Gastrocnemius medialis (tissue), 4 donors: Measurements from ENCODE around the gene RNF38.
A peak's percentile ranks its signal among the peaks of the same experiment; 100 is the strongest.

Source experiments
- CTCF ChIP-seq, 5 experiments: fragments of 450-650 bp in 3 of 5; fragments of 200-600 bp in 2 of 5; sonication (generic) in 2 of 5; IDR thresholded peaks in 4 of 5; conservative IDR thresholded peaks in 1 of 5; 1 replicate in 4 of 5; 2 replicates in 1 of 5; pipeline ENCODE4 v1.5.1; 2016 to 2019; ENCODE audit warnings: antibody characterized with exemption in 5 of 5, mild to moderate bottlenecking in 3 of 5, moderate library complexity in 3 of 5
- POLR2A ChIP-seq, 2 donors: fragments of 450-650 bp; IDR thresholded peaks; one replicate each; pipeline ENCODE4 v1.6.1; 2017; ENCODE audit warnings: antibody characterized with exemption in 2 of 2, mild to moderate bottlenecking in 2 of 2, moderate library complexity in 2 of 2

DNA sequence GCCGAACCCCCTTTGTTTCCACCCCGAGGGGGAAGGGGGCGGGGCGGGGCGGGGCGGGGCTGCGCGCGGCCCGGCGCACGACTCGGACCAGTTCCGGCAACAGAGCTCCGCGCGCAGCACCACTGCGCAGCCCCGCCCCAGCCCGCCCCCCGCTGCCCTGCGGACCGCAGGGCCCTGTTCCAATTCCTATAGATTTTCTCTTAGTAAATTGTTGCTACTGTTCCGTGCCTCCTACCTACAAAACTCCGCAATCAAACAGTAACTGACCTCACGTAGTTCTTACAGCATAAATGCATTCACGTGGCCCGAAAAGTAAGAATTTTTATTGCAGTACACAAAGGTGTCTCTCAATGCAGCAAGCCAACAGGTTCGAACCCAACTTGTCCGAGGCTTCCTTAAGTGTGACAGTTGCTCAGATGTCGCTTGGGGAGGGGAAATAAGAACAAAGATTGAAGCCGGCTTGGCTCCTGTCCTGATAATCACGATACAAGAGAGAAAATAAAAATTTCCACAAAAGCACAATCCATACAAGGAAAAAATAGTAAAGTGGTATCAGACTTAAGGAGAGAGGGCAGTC, 1.2 kb upstream of the RNF38 start:
- TF ChIP-seq POLR2A (IDR thresholded peaks at IDR 0.05) (no peak), CTCF (IDR thresholded peaks at IDR 0.05 in 4 of 5, conservative IDR thresholded peaks at IDR 0.05 in 1 of 5) (peak in 1 of 5 experiments; percentile 26)
